GM18502 (cell line): ENCODE data around the gene ATP6AP2.
A peak's percentile ranks its signal among the peaks of the same experiment; 100 is the strongest.
"Not testable (repeated sequence)": the region's sequence is repeated elsewhere in the genome, so short reads cannot be mapped to it uniquely, and the experiment has no call there.

Source experiments
- ATAC-seq: cut with Tn5 transposase; IDR thresholded peaks from one replicate; pipeline ENCODE4 v1.9.1; 2021; ENCODE audit warnings: mild to moderate bottlenecking; ENCODE audit not compliant: unreplicated experiment, poor library complexity

Gene ATP6AP2

DNA sequence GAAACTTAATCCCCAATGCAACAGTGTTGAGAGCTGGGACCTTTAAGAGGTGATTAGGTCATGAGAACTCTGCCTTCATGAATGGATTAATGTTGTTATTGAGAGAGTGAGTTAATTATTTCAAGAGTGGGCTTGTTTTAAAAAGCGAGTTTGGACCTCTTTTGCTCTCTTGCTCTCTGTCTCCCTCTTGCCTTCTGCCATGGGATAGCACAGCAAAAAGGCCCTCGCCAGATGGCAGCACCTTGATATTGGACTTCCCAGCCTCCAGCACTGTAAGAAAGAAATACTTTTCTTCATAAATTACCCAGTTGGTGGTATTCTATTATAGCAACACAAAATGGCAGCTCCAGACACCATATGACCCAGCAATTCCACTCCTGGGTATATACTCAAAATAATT is 7.0 kb upstream of the ATP6AP2 start:
- ATAC-seq, result no peak

DNA sequence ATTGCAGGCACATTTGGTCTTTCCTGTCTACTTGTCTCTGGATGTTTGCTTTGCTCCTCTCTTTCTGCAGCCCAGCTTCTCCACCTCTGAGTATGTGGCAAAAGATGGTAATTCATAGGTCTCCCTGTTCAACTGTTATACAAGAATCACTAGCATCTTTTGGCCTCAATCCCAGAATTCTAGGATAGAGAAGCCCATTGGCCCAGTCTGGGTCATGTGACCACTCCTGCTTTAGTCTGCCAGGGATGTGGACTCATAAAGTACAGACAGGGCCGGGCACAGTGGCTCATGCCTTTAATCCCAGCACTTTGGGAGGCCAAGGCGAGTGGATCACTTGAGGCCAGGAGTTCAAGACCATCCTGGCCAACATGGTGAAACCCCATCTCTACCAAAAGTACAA is 5.4 kb upstream of the ATP6AP2 start:
- ATAC-seq, result not testable (repeated sequence)

- ATAC-seq, result no peak
Measured at GRCh38 chrX:40576291-40576690, 4.5 kb upstream of the ATP6AP2 start.

DNA sequence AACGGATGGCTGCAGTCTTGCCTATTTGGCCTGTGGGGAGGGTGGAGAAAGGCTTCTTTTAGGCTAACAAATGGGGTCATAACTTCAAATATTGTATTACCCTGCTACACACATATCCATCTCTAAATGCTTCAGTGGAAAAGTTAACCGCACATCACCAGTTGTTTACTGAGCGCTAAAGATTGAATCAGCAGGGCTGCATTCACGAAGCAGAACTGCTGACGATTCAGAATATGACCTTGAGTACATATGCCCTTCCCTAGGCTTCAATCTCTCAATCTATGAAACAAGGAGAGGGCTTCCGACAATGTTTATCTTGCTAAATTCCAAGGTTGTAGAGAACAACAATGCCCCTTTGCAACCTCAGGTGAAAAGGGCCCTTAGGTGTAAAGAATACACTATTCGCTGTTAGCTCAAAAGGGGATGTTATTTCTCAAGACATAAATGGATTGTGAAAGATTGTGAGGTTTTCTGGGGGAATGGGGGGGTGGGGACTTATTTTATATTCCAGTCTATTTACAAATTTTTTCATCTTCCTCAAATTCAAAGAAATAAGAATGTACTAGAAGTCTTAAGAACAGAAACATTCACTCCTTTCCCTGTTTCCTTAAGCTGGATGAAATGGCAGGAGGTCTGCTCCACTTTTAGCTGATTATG is 2.6 kb upstream of the ATP6AP2 start:
- no peak for ATAC-seq

DNA sequence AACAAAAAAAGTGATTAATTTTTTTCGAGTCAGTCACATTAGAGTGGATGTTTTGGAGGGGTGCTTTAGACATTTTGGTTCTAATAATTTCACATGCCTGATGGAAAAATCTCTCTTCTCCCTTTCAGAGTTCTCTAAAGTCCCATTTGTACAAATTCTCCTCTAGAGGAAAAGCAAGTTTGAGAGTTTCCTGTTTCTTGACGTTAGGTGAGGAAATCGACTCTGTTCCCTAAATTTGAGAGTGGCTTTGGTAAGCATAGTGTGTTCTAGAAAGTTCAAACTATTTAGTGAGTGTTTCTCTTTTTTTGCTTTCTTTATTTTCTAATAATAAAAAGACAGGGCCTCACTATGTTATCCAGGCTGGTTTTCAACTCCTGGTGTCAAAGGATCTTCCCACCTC is 1.6 kb upstream of the ATP6AP2 start:
- no peak for ATAC-seq

DNA sequence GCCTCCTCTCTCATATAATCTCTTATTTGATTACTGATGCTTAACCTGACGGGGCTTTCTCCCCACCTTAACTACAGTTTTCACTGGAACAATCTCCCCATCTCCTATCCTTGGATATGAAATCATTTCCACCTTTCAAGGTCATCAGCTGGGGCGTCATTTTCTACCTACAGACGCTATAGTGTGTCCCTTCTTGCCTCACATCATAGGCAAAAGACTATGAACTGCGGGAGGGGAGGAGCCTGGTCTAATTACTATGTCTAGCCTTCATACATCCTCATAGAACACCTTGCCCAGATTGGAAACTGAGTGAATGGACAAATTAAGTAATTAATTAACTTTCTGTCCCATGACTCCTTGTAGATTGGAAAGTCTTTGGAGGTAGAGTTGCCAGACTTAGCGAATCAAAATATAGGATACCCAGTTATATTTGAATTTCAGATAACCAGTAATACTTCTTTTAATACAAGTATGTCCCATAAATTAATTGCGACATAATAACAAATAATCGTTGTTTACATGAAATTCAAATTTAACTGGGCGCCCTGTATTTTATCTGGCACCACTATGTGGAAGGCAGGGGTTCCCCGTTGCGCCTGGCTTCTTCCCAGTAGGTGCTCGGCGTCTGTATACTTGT is 752 bp upstream of the ATP6AP2 start:
- peak; percentile 62 for ATAC-seq

GRCh38 chrX:40581336-40581920 is 658 bp downstream of the ATP6AP2 start:
- ATAC-seq, result no peak

DNA sequence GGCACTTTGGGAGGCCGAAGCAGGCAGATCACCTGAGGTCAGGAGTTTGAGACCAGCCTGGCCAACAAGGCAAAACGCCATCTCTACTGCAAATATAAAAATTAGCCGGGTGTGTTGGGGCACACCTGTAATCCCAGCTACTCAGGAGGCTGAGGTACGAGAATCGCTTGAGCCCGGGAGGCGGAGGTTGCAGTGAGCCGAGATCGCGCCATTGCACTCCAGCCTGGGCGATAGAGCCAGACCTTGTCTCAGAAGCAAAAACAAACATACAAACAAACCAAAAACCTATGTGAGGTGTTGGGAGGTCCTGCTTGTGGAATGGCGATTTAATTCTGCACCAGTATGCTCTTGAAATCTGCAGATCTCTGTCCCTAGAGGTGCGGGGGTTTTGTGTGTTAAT is 1.4 kb downstream of the ATP6AP2 start:
- ATAC-seq, result not testable (repeated sequence)

- ATAC-seq, result no peak
Measured at GRCh38 chrX:40582811-40583210, 2.0 kb downstream of the ATP6AP2 start.

DNA sequence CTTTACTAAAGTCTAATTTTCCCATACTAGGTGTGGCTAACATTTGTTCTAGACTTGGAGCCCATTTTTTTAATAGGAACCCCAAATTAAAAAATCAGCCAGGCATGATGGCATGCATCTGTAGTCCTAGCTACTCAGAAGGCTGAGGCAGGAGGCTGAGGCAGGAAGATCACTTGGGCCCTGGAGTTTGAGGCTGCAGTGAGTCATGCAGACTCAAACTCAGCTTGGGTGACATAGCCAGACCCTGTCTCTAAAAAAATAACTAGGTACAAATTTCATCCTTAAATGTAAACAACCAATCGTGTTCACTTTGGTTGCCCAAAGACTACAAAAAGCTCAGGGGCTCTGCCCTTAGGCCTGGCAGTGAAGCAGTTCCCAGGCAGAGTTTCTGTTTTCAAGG is 6.9 kb downstream of the ATP6AP2 start:
- not testable (repeated sequence) for ATAC-seq

DNA sequence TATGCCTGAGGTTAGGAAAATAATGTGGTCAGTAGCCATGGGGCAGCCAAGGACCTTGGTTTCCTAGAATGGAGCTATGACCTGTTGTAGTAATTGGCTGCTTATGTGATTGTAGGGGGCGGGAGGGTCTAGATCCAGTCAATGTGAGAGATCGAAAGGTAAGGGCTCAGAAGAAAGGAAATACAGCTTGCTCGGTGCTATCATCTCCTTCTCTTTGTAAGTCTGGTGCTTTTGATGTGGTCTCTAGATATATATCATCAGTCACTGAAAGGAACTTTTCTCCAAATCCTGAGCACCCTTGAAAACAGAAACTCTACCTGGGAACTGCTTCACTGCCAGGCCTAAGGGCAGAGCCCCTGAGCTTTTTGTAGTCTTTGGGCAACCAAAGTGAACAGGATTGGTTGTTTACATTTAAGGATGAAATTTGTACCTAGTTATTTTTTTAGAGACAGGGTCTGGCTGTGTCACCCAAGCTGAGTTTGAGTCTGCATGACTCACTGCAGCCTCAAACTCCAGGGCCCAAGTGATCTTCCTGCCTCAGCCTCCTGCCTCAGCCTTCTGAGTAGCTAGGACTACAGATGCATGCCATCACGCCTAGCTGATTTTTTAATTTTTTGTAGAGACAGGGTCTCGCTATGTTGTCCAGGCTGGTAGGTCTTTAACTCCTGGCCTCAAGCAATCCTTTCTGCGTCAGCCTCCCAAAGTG is 9.0 kb downstream of the ATP6AP2 start:
- not testable (repeated sequence) for ATAC-seq

DNA sequence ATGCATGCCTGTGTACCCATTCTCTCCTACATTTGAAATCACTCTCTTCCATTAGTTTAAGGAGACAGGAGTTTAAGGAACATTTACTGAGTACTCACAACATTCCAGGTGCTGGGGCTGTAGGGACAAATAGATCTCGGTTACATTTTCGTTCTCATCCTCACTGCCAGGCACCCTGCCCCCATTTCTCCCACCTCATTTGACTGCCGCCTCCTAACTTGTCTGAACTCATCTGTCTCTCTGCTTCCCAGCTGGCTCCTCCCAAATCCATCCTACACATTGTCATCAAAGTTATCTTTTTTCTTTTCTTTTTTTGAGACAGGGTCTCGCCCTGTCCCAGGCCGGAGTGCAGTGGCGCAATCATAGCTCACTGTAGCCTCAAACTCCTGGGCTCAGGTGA is 22.7 kb downstream of the ATP6AP2 start:
- no peak for ATAC-seq

GRCh38 chrX:40607381-40607780 is 26.6 kb downstream of the ATP6AP2 start:
- no peak for ATAC-seq

DNA sequence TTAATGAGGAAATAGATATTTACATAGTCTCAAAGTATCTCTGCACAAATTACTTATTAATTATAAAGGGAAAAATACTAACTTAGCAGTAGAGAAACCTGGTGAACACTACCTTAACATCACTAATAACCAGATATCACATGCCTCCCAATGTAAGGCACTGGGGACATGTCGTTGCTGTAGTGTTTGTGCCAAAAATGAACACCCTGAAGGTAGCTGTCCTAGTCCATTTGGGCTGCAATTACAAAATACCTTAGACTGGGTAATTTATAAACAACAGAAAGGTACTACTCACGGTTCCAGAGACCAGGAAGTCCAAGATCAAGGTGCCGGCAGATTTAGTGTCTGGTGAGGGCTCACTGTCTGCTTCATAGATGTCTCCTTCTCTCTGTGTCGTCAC is 31.7 kb downstream of the ATP6AP2 start:
- ATAC-seq, result no peak

DNA sequence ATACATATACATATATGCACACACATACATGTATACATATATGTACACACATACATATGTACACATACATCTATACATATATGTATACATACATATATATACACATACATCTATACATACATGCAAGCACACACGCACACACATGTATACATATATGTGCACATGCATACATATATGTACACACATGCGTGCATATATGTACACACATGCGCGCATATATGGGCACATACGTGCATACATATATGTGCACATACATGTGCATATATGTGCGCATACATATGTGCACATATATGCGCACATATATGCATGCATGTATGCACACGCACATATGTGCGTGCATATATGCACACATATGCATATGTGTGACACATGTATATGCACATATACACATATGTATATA is 35.2 kb downstream of the ATP6AP2 start:
- no peak for ATAC-seq

GRCh38 chrX:40617566-40617965 is 36.8 kb downstream of the ATP6AP2 start:
- no peak for ATAC-seq

- ATAC-seq, result no peak
Measured at GRCh38 chrX:40622479-40623138, 41.8 kb downstream of the ATP6AP2 start.

DNA sequence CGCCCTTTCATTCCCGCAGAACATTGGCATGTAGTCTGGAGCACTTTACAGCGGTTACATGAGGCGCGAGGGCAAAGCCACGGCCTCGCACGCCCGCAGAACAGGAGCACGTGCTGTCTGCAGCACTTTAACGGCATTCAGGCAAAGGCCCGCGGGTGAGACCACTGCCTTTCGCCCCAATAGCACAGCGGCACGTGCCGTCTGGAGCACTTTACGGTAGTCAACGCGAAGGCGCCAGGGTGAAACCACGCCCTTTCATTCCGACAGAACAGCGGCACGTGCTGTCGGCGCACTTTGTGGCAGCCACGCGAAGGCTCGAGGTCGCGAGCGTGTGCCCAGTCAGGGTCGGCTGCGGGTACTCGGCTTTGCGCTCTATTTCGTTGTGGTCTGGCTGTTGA is 42.4 kb downstream of the ATP6AP2 start, which contains the start of gene MPC1L:
Gene MPC1L (plus strand): TSS at position 290 of the 398 bp plus-strand sequence. CDS start 138 bp downstream, outside the sequence.
- ATAC-seq, result no peak

DNA sequence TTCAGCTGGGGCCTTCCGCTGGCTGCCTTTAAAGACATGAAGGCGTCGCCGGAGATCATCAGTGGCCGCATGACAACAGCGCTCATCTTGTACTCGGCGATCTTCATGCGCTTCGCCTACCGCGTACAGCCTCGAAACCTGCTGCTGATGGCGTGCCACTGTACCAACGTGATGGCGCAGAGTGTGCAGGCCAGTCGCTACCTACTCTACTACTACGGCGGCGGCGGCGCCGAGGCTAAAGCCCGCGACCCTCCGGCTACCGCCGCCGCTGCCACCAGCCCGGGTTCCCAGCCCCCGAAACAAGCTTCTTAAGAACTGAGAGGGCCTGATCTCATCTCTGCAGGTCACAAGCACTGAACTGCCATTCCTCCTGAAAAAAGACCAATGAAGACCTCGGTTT is 42.9 kb downstream of the ATP6AP2 start:
- ATAC-seq, result no peak

- no peak for ATAC-seq
Measured at GRCh38 chrX:40625294-40625693, 44.5 kb downstream of the ATP6AP2 start.

- no peak for ATAC-seq
Measured at GRCh38 chrX:40628506-40628905, 47.7 kb downstream of the ATP6AP2 start.
